Parathyroid adenoma (tissue), 2 donors: Measurements from ENCODE around the gene ERGIC2.

Experiments used
- H2AFZ ChIP-seq: fragments of 300-600 bp; sonication (generic); one replicate; pipeline ENCODE4 v1.7.0; 2017; ENCODE audit warnings: antibody characterized with exemption, mild to moderate bottlenecking
- H3K27ac ChIP-seq: fragments of 300-600 bp; sonication (generic); one replicate; pipeline ENCODE4 v1.7.0; 2017
- H3K27me3 ChIP-seq: fragments of 300-600 bp; sonication (generic); one replicate; pipeline ENCODE4 v1.7.0; 2017; ENCODE audit warnings: low read length; ENCODE audit not compliant: control insufficient read depth, insufficient read depth
- H3K36me3 ChIP-seq: fragments of 300-600 bp; sonication (generic); one replicate; pipeline ENCODE4 v1.7.0; 2017; ENCODE audit warnings: low read length; ENCODE audit not compliant: control insufficient read depth, insufficient read depth
- H3K4me1 ChIP-seq: fragments of 300-600 bp; sonication (generic); one replicate; pipeline ENCODE4 v1.7.0; 2017; ENCODE audit warnings: control low read depth
- H3K4me2 ChIP-seq: fragments of 300-600 bp; sonication (generic); one replicate; pipeline ENCODE4 v1.7.0; 2017; ENCODE audit warnings: low read length
- H3K4me3 ChIP-seq: fragments of 300-600 bp; sonication (generic); one replicate; pipeline ENCODE4 v1.7.0; 2017; ENCODE audit warnings: low read depth, low read length
- H3K79me2 ChIP-seq: fragments of 300-600 bp; sonication (generic); one replicate; pipeline ENCODE4 v1.7.0; 2017; ENCODE audit warnings: control low read depth
- H3K9ac ChIP-seq: fragments of 300-600 bp; sonication (generic); one replicate; pipeline ENCODE4 v1.7.0; 2017; ENCODE audit warnings: mild to moderate bottlenecking
- H3K9me3 ChIP-seq: fragments of 300-600 bp; sonication (generic); one replicate; pipeline ENCODE4 v1.7.0; 2017; ENCODE audit warnings: low read length; ENCODE audit not compliant: control insufficient read depth
- TF ChIP-seq, protein P1 (sequence below): fragments of 300-600 bp; sonication (generic); IDR thresholded peaks from one replicate; pipeline ENCODE4 v1.7.0; 2017; ENCODE audit warnings: antibody characterized with exemption, mild to moderate bottlenecking
- donor health status: primary hyperparathyroidism.

Gene ERGIC2

DNA sequence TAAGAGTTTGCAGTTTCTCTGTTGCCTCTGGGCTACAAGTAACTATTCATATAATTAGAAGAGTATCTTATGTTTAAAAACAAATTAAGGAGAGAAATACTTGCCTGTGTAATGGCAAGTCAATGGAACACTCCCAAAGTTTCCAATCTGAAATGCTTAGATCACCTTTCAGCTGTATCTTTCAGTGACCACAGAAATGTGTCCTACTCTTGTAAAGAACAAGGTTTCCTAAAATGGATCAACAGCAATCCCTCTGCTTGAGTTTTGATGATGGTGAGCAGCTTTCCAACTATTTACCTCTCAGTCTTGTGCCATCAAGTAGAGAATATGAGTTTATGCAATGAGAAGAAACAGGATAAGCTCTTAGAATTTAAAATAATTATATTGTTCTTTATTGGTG, 92.9 kb downstream of the ERGIC2 start:
- no peak overlapping the region for H3K9ac ChIP-seq
- no peak overlapping the region for H2AFZ ChIP-seq
- no peaks in the 10 kb centered on the region for H3K27me3 ChIP-seq
- no peaks in the 10 kb centered on the region for H3K4me1 ChIP-seq
- no peak overlapping the region for H3K27ac ChIP-seq
- H3K4me3 ChIP-seq: no peak overlapping the region
- no peak overlapping the region for H3K4me2 ChIP-seq
- no peaks in the 10 kb centered on the region for H3K36me3 ChIP-seq
- no peaks in the 10 kb centered on the region for H3K79me2 ChIP-seq
- TF ChIP-seq, protein P1, sequence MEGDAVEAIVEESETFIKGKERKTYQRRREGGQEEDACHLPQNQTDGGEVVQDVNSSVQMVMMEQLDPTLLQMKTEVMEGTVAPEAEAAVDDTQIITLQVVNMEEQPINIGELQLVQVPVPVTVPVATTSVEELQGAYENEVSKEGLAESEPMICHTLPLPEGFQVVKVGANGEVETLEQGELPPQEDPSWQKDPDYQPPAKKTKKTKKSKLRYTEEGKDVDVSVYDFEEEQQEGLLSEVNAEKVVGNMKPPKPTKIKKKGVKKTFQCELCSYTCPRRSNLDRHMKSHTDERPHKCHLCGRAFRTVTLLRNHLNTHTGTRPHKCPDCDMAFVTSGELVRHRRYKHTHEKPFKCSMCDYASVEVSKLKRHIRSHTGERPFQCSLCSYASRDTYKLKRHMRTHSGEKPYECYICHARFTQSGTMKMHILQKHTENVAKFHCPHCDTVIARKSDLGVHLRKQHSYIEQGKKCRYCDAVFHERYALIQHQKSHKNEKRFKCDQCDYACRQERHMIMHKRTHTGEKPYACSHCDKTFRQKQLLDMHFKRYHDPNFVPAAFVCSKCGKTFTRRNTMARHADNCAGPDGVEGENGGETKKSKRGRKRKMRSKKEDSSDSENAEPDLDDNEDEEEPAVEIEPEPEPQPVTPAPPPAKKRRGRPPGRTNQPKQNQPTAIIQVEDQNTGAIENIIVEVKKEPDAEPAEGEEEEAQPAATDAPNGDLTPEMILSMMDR: no peak
- H3K9me3 ChIP-seq: no peaks in the 10 kb centered on the region

DNA sequence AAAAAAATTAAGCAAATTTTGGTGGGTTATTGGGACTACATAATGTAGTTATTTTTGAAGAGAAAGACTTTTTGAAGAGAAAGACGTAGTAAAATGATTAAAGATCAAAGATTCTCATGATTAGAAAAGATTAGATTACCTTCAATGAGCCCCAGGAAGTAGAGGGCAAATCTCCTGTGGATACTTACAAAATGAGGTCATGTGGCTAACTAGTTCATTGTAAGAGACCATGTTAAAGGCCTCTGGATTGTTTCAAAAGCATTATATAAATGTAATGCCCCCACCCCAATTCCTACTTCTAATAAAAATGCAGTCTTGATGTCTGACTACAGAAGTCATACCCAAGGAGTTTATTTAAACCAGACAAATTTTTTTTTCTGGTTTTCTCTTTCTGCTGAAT, 93.3 kb downstream of the ERGIC2 start:
- TF ChIP-seq, protein P1: no peak
- Histone ChIP-seq H3K27ac (no peak overlapping the region), H3K4me2 (no peak overlapping the region), H2AFZ (no peak overlapping the region), H3K9ac (no peak overlapping the region), H3K27me3 (no peaks in the 10 kb centered on the region), H3K4me3 (no peak overlapping the region), H3K4me1 (no peaks in the 10 kb centered on the region), H3K9me3 (no peaks in the 10 kb centered on the region), H3K79me2 (no peaks in the 10 kb centered on the region), H3K36me3 (no peaks in the 10 kb centered on the region)
